Measurements from ENCODE around the gene HSH2D.

HSH2D gene

DNA sequence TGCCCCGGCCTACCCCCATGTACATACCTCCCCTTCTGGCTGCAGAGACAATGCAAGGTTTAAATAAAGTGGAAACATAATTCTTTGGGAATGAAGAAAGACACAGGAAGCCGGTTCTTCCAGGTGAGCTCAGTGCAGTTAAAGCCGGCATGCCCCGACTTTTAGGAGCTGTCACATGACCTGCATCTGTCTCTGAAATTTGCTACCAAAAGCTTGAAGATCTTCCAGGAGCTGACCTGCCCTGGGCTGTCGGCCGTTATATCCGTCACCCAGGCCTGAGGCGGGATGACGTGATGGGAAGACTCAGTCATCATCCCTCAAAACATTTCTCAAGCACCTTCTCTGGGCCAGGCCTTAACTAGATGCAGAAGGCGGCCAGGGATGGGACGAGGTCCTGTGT lies 21.5 kb upstream of the HSH2D start:
- Histone ChIP-seq H3K79me1 (ENCODE audit: low read depth, low read length) (peaks cover 3% of the 10 kb centered on the region), H4K8ac (ENCODE audit: low read depth, low read length) (no peak overlapping the region), H3K4me1 (ENCODE audit: control insufficient read depth in 2 of 2, insufficient read depth in 1 of 2, low read depth in 1 of 2, low read length in 2 of 2) (no peaks in the 10 kb centered on the region), H2BK15ac (ENCODE audit: low read length) (no peak overlapping the region), H3K4me2 (ENCODE audit: insufficient read depth, low read length, poor library complexity, severe bottlenecking) (no peak overlapping the region), H3K4ac (ENCODE audit: low read length) (no peak overlapping the region), H3K4me3 (ENCODE audit: low read length in 2 of 2) (no peak overlapping the region), H2AK5ac (ENCODE audit: low read depth, low read length) (no peak overlapping the region), H3K36me3 (replicated peaks in 1 of 2; ENCODE audit: control insufficient read depth in 2 of 2, insufficient read depth in 2 of 2, low read length in 2 of 2) (peaks cover 59 to 95% of the 10 kb centered on the region in 2 donors), H3K18ac (ENCODE audit: low read length) (no peak overlapping the region), H2BK5ac (ENCODE audit: low read length) (no peak overlapping the region), H3K23ac (ENCODE audit: low read depth, low read length, poor library complexity) (no peak overlapping the region), H3K27me3 (ENCODE audit: control insufficient read depth in 3 of 3, insufficient read depth in 3 of 3, low read depth in 1 of 3, low read length in 3 of 3) (no peaks in the 10 kb centered on the region), H2AFZ (ENCODE audit: low read length) (no peak overlapping the region), H4K91ac (ENCODE audit: low read depth, low read length, poor library complexity) (no peak overlapping the region), H3K14ac (ENCODE audit: low read length) (no peak overlapping the region), H3K9me3 (replicated peaks in 1 of 2; ENCODE audit: control insufficient read depth in 2 of 2, insufficient read depth in 1 of 2, low read depth in 1 of 2, low read length in 2 of 2) (peaks cover 0 to 1% of the 10 kb centered on the region in 2 donors), H2BK120ac (ENCODE audit: low read depth, low read length) (no peak overlapping the region), H2BK12ac (ENCODE audit: low read length) (no peak overlapping the region), H3K9ac (ENCODE audit: low read depth, low read length, poor library complexity) (no peak overlapping the region), H3K27ac (replicated peaks; ENCODE audit: low read length) (no peak overlapping the region)
- no CpG with 5 or more reads among the region's 11 CpGs for WGBS, 2 donors (ENCODE audit: extremely low coverage in 2 of 2, insufficient read length in 2 of 2, insufficient replicate concordance in 1 of 2)
- no peak for DNase-seq (ENCODE audit: low spot score)

DNA sequence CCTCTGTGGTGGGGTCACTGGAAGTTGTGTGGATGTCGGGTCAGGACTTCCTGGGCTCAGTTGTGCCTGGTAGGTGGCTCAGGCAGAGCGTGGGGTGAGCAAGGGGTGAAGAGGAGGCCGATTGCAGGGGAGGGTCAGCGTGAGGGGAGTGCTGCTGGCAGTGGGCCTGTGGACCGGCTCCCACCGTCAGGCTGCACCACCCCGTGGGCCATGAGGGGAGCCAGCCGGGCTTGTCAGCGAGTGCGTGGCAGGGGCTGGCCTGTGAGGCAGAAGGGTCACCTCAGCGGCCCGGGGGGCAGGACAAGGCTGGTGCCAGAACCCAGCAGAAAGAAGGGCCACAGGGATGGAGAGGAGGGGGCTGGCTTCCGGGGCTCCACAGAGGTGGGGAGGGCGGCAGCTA lies 18.5 kb upstream of the HSH2D start:
- DNase-seq (ENCODE audit: low spot score) = no peak
- Histone ChIP-seq H3K4ac (ENCODE audit: low read length) (no peak overlapping the region), H2AK5ac (ENCODE audit: low read depth, low read length) (no peak overlapping the region), H3K36me3 (replicated peaks in 1 of 2; ENCODE audit: control insufficient read depth in 2 of 2, insufficient read depth in 2 of 2, low read length in 2 of 2) (peaks cover 71 to 98% of the 10 kb centered on the region in 2 donors), H2AFZ (ENCODE audit: low read length) (no peak overlapping the region), H3K79me1 (ENCODE audit: low read depth, low read length) (peaks cover 3% of the 10 kb centered on the region), H3K4me3 (ENCODE audit: low read length in 2 of 2) (no peak overlapping the region), H2BK15ac (ENCODE audit: low read length) (no peak overlapping the region), H3K14ac (ENCODE audit: low read length) (no peak overlapping the region), H3K23ac (ENCODE audit: low read depth, low read length, poor library complexity) (no peak overlapping the region), H4K91ac (ENCODE audit: low read depth, low read length, poor library complexity) (no peak overlapping the region), H2BK5ac (ENCODE audit: low read length) (peak overlapping the region; percentile 11), H3K4me1 (ENCODE audit: control insufficient read depth in 2 of 2, insufficient read depth in 1 of 2, low read depth in 1 of 2, low read length in 2 of 2) (no peaks in the 10 kb centered on the region), H3K18ac (ENCODE audit: low read length) (no peak overlapping the region), H3K27me3 (ENCODE audit: control insufficient read depth in 3 of 3, insufficient read depth in 3 of 3, low read depth in 1 of 3, low read length in 3 of 3) (no peaks in the 10 kb centered on the region), H3K27ac (replicated peaks; ENCODE audit: low read length) (no peak overlapping the region), H3K9ac (ENCODE audit: low read depth, low read length, poor library complexity) (no peak overlapping the region), H3K9me3 (replicated peaks in 1 of 2; ENCODE audit: control insufficient read depth in 2 of 2, insufficient read depth in 1 of 2, low read depth in 1 of 2, low read length in 2 of 2) (peaks cover 0 to 1% of the 10 kb centered on the region in 2 donors), H2BK120ac (ENCODE audit: low read depth, low read length) (no peak overlapping the region), H3K4me2 (ENCODE audit: insufficient read depth, low read length, poor library complexity, severe bottlenecking) (no peak overlapping the region), H4K8ac (ENCODE audit: low read depth, low read length) (no peak overlapping the region), H2BK12ac (ENCODE audit: low read length) (no peak overlapping the region)
- WGBS, 2 donors (ENCODE audit: extremely low coverage in 2 of 2, insufficient read length in 2 of 2, insufficient replicate concordance in 1 of 2) = no CpG with 5 or more reads among the region's 14 CpGs

DNA sequence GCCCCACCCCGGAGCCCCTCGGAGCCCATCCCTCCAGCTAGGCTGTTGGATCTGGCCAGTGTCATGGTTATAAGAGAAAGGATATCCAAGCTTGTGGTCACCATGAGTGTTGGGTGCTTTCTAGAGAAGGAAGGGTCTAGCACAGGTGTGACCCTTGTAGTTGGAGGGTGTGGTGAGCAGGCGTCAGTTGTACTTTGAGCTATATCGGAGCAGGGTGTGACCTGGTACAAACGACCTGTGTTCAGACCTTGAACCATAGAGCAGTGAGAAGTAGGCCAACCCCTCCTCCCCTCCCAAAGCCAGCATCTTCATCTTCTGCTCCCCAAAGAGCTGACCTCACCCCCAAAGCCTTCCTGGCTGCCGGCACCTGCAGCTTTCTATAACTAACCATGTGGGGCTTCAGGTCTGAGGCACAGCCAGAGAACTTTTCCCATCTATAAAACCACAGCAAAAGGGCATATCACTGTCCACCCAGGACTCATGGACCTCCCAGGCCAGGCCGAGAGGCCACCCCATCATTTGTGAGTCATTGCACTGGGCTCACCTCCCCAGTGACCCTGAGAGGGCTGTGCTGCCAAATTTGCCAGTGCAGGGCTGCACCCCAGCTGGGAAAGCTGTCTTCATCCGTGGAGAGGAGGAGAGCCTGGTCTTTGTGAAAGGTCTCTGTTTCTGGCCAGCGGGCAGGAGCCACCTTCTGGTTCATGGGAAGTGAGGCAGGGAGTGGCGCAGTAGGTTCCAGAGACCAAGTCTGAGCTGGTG lies 17.6 kb upstream of the HSH2D start:
- no peak overlapping the region for H3K18ac ChIP-seq (ENCODE audit: low read length)
- H3K27me3 ChIP-seq (ENCODE audit: control insufficient read depth in 3 of 3, insufficient read depth in 3 of 3, low read depth in 1 of 3, low read length in 3 of 3) = no peaks in the 10 kb centered on the region
- H2BK5ac ChIP-seq (ENCODE audit: low read length) = peak overlapping the region; percentile 11
- no peak overlapping the region for H3K4ac ChIP-seq (ENCODE audit: low read length)
- H3K4me2 ChIP-seq (ENCODE audit: insufficient read depth, low read length, poor library complexity, severe bottlenecking) = no peak overlapping the region
- no CpG with 5 or more reads among the region's 10 CpGs for WGBS, 2 donors (ENCODE audit: extremely low coverage in 2 of 2, insufficient read length in 2 of 2, insufficient replicate concordance in 1 of 2)
- H4K8ac ChIP-seq (ENCODE audit: low read depth, low read length) = no peak overlapping the region
- H4K91ac ChIP-seq (ENCODE audit: low read depth, low read length, poor library complexity) = no peak overlapping the region
- H3K79me1 ChIP-seq (ENCODE audit: low read depth, low read length) = peaks cover 3% of the 10 kb centered on the region
- H3K27ac ChIP-seq (replicated peaks; ENCODE audit: low read length) = no peak overlapping the region
- H3K9ac ChIP-seq (ENCODE audit: low read depth, low read length, poor library complexity) = no peak overlapping the region
- H3K14ac ChIP-seq (ENCODE audit: low read length) = peak overlapping the region; percentile 90
- H2AFZ ChIP-seq (ENCODE audit: low read length) = no peak overlapping the region
- no peaks in the 10 kb centered on the region for H3K4me1 ChIP-seq (ENCODE audit: control insufficient read depth in 2 of 2, insufficient read depth in 1 of 2, low read depth in 1 of 2, low read length in 2 of 2)
- no peak overlapping the region for H2AK5ac ChIP-seq (ENCODE audit: low read depth, low read length)
- DNase-seq (ENCODE audit: low spot score) = no peak
- no peak overlapping the region for H2BK12ac ChIP-seq (ENCODE audit: low read length)
- H2BK15ac ChIP-seq (ENCODE audit: low read length) = no peak overlapping the region
- H3K23ac ChIP-seq (ENCODE audit: low read depth, low read length, poor library complexity) = no peak overlapping the region
- H3K4me3 ChIP-seq (ENCODE audit: low read length in 2 of 2) = no peak overlapping the region
- H2BK120ac ChIP-seq (ENCODE audit: low read depth, low read length) = no peak overlapping the region
- peaks cover 0 to 1% of the 10 kb centered on the region in 2 donors for H3K9me3 ChIP-seq (replicated peaks in 1 of 2; ENCODE audit: control insufficient read depth in 2 of 2, insufficient read depth in 1 of 2, low read depth in 1 of 2, low read length in 2 of 2)
- peaks cover 72 to 99% of the 10 kb centered on the region in 2 donors for H3K36me3 ChIP-seq (replicated peaks in 1 of 2; ENCODE audit: control insufficient read depth in 2 of 2, insufficient read depth in 2 of 2, low read length in 2 of 2)

DNA sequence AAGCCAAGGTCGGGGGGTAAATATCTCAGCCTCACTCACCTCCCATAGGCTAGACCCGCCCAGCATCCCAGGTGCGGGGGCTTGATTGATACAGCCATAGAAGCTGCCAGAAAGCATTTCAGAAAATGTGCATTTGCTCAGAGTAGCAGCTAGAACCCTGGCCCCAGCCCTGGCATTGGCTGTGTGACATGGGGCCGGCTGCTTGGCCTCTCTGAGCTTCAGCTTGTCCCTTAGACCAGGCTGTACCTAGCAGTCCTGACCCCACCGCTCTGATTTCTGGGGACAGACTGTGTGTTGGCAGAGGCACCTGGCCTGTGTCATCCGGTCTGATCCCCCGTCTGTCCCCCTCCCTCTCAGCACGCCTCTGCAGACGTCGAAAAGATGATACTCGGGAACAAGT lies 16.4 kb upstream of the HSH2D start:
- Histone ChIP-seq H2BK12ac (ENCODE audit: low read length) (no peak overlapping the region), H3K9ac (ENCODE audit: low read depth, low read length, poor library complexity) (no peak overlapping the region), H4K91ac (ENCODE audit: low read depth, low read length, poor library complexity) (no peak overlapping the region), H3K9me3 (replicated peaks in 1 of 2; ENCODE audit: control insufficient read depth in 2 of 2, insufficient read depth in 1 of 2, low read depth in 1 of 2, low read length in 2 of 2) (peaks cover 0 to 4% of the 10 kb centered on the region in 2 donors), H3K23ac (ENCODE audit: low read depth, low read length, poor library complexity) (peak overlapping the region; percentile 43), H3K4me2 (ENCODE audit: insufficient read depth, low read length, poor library complexity, severe bottlenecking) (no peak overlapping the region), H3K4me1 (ENCODE audit: control insufficient read depth in 2 of 2, insufficient read depth in 1 of 2, low read depth in 1 of 2, low read length in 2 of 2) (no peaks in the 10 kb centered on the region), H3K18ac (ENCODE audit: low read length) (no peak overlapping the region), H2BK15ac (ENCODE audit: low read length) (no peak overlapping the region), H3K27ac (replicated peaks; ENCODE audit: low read length) (no peak overlapping the region), H3K27me3 (ENCODE audit: control insufficient read depth in 3 of 3, insufficient read depth in 3 of 3, low read depth in 1 of 3, low read length in 3 of 3) (no peaks in the 10 kb centered on the region), H2BK5ac (ENCODE audit: low read length) (no peak overlapping the region), H4K8ac (ENCODE audit: low read depth, low read length) (no peak overlapping the region), H3K79me1 (ENCODE audit: low read depth, low read length) (peaks cover 3% of the 10 kb centered on the region), H3K36me3 (replicated peaks in 1 of 2; ENCODE audit: control insufficient read depth in 2 of 2, insufficient read depth in 2 of 2, low read length in 2 of 2) (peaks cover 69 to 99% of the 10 kb centered on the region in 2 donors), H3K14ac (ENCODE audit: low read length) (no peak overlapping the region), H3K4me3 (ENCODE audit: low read length in 2 of 2) (no peak overlapping the region), H3K4ac (ENCODE audit: low read length) (no peak overlapping the region), H2AK5ac (ENCODE audit: low read depth, low read length) (no peak overlapping the region), H2AFZ (ENCODE audit: low read length) (no peak overlapping the region), H2BK120ac (ENCODE audit: low read depth, low read length) (no peak overlapping the region)
- WGBS, 2 donors (ENCODE audit: extremely low coverage in 2 of 2, insufficient read length in 2 of 2, insufficient replicate concordance in 1 of 2) = no CpG with 5 or more reads among the region's 11 CpGs
- no peak for DNase-seq (ENCODE audit: low spot score)

Measured in neuronal stem cell (in vitro differentiated cells).